K562 (cell line): ENCODE results near the gene SUPT16H. TPM values are rescaled to one million over a fixed set of nuclear protein-coding genes. Genes with fewer than 3 reads are reported as not detected.

Experiments
- ATAC-seq: fragments of 200-7000 bp; cut with Tn5 transposase; 3 replicates; pipeline ENCODE4 v1.9.1; 2020; ENCODE audit warnings: moderate library complexity
- BruUV-seq: library from RNA; stranded (reverse); fragments of 400-500 nt; replicated peaks from 2 replicates; lab custom pipeline; 2021; lab: Mats Ljungman, UMichigan
- CTCF ChIA-PET: fragments of 300-600 bp; formaldehyde crosslinking; extraction: SDS; loops from one replicate; lab custom pipeline; 2021; ENCODE audit warnings: low intra/inter-chr PET ratio; lab: Yijun Ruan, JAX
- POLR2A ChIA-PET: fragments of 300-600, 350-650 bp; sonication (Branson Sonifier 250); formaldehyde crosslinking; extraction: SDS; loops from one replicate; lab custom pipeline; 2021; ENCODE audit warnings: antibody characterized with exemption, inconsistent platforms; lab: Yijun Ruan, JAX
- DNase-seq, 4 experiments: peaks; one replicate each; pipeline versions ENCODE4 v3.0.0 to v3.0.0-alpha.2; 2011 to 2018; ENCODE audit warnings: low spot score in 3 of 4, mixed read lengths in 3 of 4; ENCODE audit errors: extremely low read depth in 1 of 4
- FAIRE-seq: peaks from 2 replicates; lab custom pipeline; 2011; peaks lifted over from hg19 to GRCh38; lab: Jason Lieb, UNC
- H2AFZ ChIP-seq: 2 replicates; pipeline ENCODE4 v1.6.0; 2011; ENCODE audit warnings: low read depth, low read length, control low read depth, inconsistent platforms
- H3K27ac ChIP-seq: fragments of 200-600 bp; 3 replicates; pipeline ENCODE4 v1.8.0; 2011; ENCODE audit warnings: low read depth, mild to moderate bottlenecking, control low read depth, inconsistent platforms, low read length, moderate library complexity, mixed read lengths; ENCODE audit errors: extremely low read depth
- H3K27me3 ChIP-seq, 2 experiments: fragments of 300-600 bp in 1 of 2; 2 replicates in 1 of 2; 3 replicates in 1 of 2; pipeline versions ENCODE4 v1.6.0 to v1.8.0; 2011; ENCODE audit warnings: inconsistent platforms in 2 of 2, low read length in 2 of 2, mild to moderate bottlenecking in 1 of 2, mixed read lengths in 1 of 2, moderate library complexity in 1 of 2; ENCODE audit not compliant: control insufficient read depth in 2 of 2, insufficient read depth in 2 of 2
- H3K36me3 ChIP-seq: fragments of 300-600 bp; 3 replicates; pipeline ENCODE4 v1.8.0; 2011; ENCODE audit warnings: mild to moderate bottlenecking, low read length, inconsistent platforms; ENCODE audit not compliant: control insufficient read depth, insufficient read depth
- H3K4me1 ChIP-seq, 2 experiments: fragments of 200-600 bp in 1 of 2; replicated peaks in 1 of 2; 2 replicates in 1 of 2; 3 replicates in 1 of 2; pipeline versions ENCODE4 v1.5.1 to v1.8.0; 2011; ENCODE audit warnings: inconsistent platforms in 2 of 2, low read length in 2 of 2, mild to moderate bottlenecking in 1 of 2, mixed read lengths in 1 of 2, moderate library complexity in 1 of 2; ENCODE audit not compliant: control insufficient read depth in 2 of 2, insufficient read depth in 2 of 2
- H3K4me2 ChIP-seq: 2 replicates; pipeline ENCODE4 v1.6.1; 2011; ENCODE audit warnings: low read length, control low read depth, inconsistent platforms, mixed read lengths; ENCODE audit not compliant: insufficient read depth
- H3K4me3 ChIP-seq: fragments of 200-600 bp; sonication (generic), shearing (Covaris generic); 2 replicates; pipeline ENCODE4 v1.5.1; 2016; ENCODE audit warnings: control low read depth, inconsistent platforms
- H3K79me2 ChIP-seq: fragments of 200-600 bp; 3 replicates; pipeline ENCODE4 v1.8.0; 2011; ENCODE audit warnings: low read length, inconsistent platforms; ENCODE audit not compliant: control insufficient read depth, insufficient read depth
- H3K9ac ChIP-seq, 2 experiments: 2 replicates each; pipeline versions ENCODE4 v1.6.0 to v1.6.1; 2011; ENCODE audit warnings: low read depth in 2 of 2, low read length in 2 of 2, control low read depth in 1 of 2, inconsistent platforms in 1 of 2, mild to moderate bottlenecking in 1 of 2, mixed read lengths in 1 of 2; ENCODE audit not compliant: insufficient read depth in 1 of 2
- H3K9me1 ChIP-seq: one replicate; pipeline ENCODE4 v1.6.0; 2011; ENCODE audit warnings: inconsistent platforms, mild to moderate bottlenecking, low read length, moderate library complexity; ENCODE audit not compliant: control insufficient read depth, insufficient read depth
- H3K9me3 ChIP-seq: replicated peaks from 2 replicates; pipeline ENCODE4 v1.5.1; 2011; ENCODE audit warnings: low read depth, low read length, inconsistent platforms; ENCODE audit not compliant: control insufficient read depth, insufficient read depth
- H4K20me1 ChIP-seq: replicated peaks from 2 replicates; pipeline ENCODE4 v1.6.1; 2011; ENCODE audit warnings: low read length, inconsistent platforms, mixed read lengths; ENCODE audit not compliant: control insufficient read depth, insufficient read depth
- ARNT ChIP-seq, 2 experiments: fragments of 450-650 bp; IDR thresholded peaks; 2 replicates each; pipeline ENCODE4 v1.6.1; 2016; ENCODE audit warnings: mild to moderate bottlenecking in 1 of 2
- GABPB1 ChIP-seq: sonication (generic); formaldehyde crosslinking; IDR thresholded peaks from 2 replicates; pipeline ENCODE4 v1.8.0; 2022; ENCODE audit warnings: mild to moderate bottlenecking, missing genetic modification reagents
- HNRNPL ChIP-seq: fragments of 200-400 bp; formaldehyde crosslinking; IDR thresholded peaks from 2 replicates; pipeline ENCODE4 v1.6.1; 2017; ENCODE audit warnings: low read depth, mild to moderate bottlenecking, low read length
- IRF2 ChIP-seq: sonication (generic); formaldehyde crosslinking; IDR thresholded peaks from 2 replicates; pipeline ENCODE4 v1.8.1; 2022; ENCODE audit warnings: mild to moderate bottlenecking, missing genetic modification reagents
- PTBP1 ChIP-seq: fragments of 200-400 bp; formaldehyde crosslinking; IDR thresholded peaks from 2 replicates; pipeline ENCODE4 v1.6.1; 2017; ENCODE audit warnings: low read depth, low read length
- RHOXF2B ChIP-seq: fragments of 250-450 bp; sonication (Bioruptor Pico); conservative IDR thresholded peaks from 2 replicates; pipeline ENCODE4 v1.5.1; 2021
- RNF2 ChIP-seq: sonication (generic); IDR thresholded peaks from 2 replicates; pipeline ENCODE4 v1.6.1; 2016
- ZC3H8 ChIP-seq: fragments of 450-650 bp; IDR thresholded peaks from 2 replicates; pipeline ENCODE4 v1.6.1; 2017
- WGBS: fragments of 100-300 bp; shearing (Covaris generic); methylation state at CpG from one replicate; pipeline ENCODE4 v1.1.6; 2016; ENCODE audit warnings: low coverage, mixed read lengths; ENCODE audit not compliant: insufficient coverage; ENCODE audit errors: missing lambda C conversion rate; 5-methylcytosine and 5-hydroxymethylcytosine counted together
- in situ Hi-C: fragments of 300-500 bp; cut with MboI; formaldehyde crosslinking; loops from 4 replicates; pipeline ENCODE4 v1.15.0; 2018; ENCODE audit warnings: inconsistent platforms, mixed read lengths
- intact Hi-C: fragments of 100-400 bp; cut with micrococcal nuclease; formaldehyde crosslinking; loops from 2 replicates; pipeline ENCODE4 v1.14.2; 2022
- polyA plus RNA-seq, 8 experiments: library from polyadenylated mRNA; depleted of rRNA in 4 of 8; stranded (reverse) in 5 of 8; unstranded in 3 of 8; fragments of >200 nt; fragmentation: Nextera tagmentation in 2 of 8; fragmentation: Illumina TruSeq in 1 of 8; extraction: Ambion mirVana in 2 of 8; extraction: Trizol in 1 of 8; gene quantifications; 2 replicates each; pipeline versions ENCODE4 v1.2.1 to v1.2.3, GENCODE V29; 2011 to 2014; ENCODE audit warnings: inconsistent platforms in 1 of 8, missing spikeins in 1 of 8
- total RNA-seq, 7 experiments: library from RNA; depleted of rRNA in 6 of 7; stranded (reverse); fragments of >200 nt in 6 of 7; fragmentation: Illumina TruSeq in 2 of 7; extraction: Trizol in 2 of 7; gene quantifications; 2 replicates each; pipeline versions ENCODE4 v1.2.1 to v1.2.3, GENCODE V29; 2011 to 2021; ENCODE audit warnings: low replicate concordance in 1 of 7
- TF ChIP-seq, protein P1 (sequence below): fragments of 250-450 bp; sonication (Bioruptor Pico); IDR thresholded peaks from 2 replicates; pipeline ENCODE4 v1.5.0; 2020; ENCODE audit warnings: mild to moderate bottlenecking, borderline replicate concordance
- TF ChIP-seq, protein P2 (sequence below): IDR thresholded peaks from 2 replicates; pipeline ENCODE4 v1.6.1; 2012; ENCODE audit warnings: low read depth, low read length, improper control_type of control experiment, borderline replicate concordance

The SUPT16H gene
- total and polyA plus RNA-seq, 9 of the 15 experiments (the other 6 are each of a cell fraction or from before 2014, with no cell fraction given) = 75.4 to 152 (median 105) TPM

DNA sequence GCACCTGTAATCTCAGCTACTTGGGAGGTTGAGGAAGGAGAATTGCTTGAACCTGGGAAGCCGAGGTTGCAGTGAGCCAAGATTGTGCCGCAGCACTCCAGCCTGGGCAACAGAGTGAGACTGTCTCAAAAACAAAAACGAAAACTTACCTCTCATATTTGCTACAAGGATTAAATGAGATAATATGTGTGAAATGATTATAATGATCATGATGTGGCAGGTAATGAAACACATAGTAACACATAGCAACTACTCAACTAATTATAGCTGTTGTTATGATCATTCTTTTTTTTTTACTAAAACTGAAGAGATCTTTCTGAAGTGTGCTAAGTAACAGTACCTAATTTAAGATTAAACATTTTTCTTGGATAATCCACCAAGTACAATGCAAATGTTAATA lies 73.9 kb downstream of the SUPT16H start:
- Histone ChIP-seq H3K4me3 (no peak overlapping the region), H3K9ac (no peak overlapping the region), H3K27me3 (no peaks in the 10 kb centered on the region), H3K4me1 (peaks cover 0 to 10% of the 10 kb centered on the region in 2 experiments; a peak in 3 of 5 replicates), H3K4me2 (no peak overlapping the region), H3K27ac (no peak overlapping the region), H3K9me1 (no peaks in the 10 kb centered on the region), H4K20me1 (no peaks in the 10 kb centered on the region), H3K36me3 (no peaks in the 10 kb centered on the region), H2AFZ (no peak overlapping the region), H3K79me2 (no peaks in the 10 kb centered on the region), H3K9me3 (no peaks in the 10 kb centered on the region)
- BruUV-seq = no TSS peak
- FAIRE-seq (no peak), DNase-seq (no peak), ATAC-seq (no peak)
- TF ChIP-seq GABPB1 (no peak), RNF2 (no peak), ZC3H8 (no peak), HNRNPL (no peak), IRF2 (CRISPR knock-in tag) (no peak), RHOXF2B (no peak), PTBP1 (no peak), ARNT (IDR thresholded peaks at IDR 0.05) (no peak)
- TF ChIP-seq, protein P1, sequence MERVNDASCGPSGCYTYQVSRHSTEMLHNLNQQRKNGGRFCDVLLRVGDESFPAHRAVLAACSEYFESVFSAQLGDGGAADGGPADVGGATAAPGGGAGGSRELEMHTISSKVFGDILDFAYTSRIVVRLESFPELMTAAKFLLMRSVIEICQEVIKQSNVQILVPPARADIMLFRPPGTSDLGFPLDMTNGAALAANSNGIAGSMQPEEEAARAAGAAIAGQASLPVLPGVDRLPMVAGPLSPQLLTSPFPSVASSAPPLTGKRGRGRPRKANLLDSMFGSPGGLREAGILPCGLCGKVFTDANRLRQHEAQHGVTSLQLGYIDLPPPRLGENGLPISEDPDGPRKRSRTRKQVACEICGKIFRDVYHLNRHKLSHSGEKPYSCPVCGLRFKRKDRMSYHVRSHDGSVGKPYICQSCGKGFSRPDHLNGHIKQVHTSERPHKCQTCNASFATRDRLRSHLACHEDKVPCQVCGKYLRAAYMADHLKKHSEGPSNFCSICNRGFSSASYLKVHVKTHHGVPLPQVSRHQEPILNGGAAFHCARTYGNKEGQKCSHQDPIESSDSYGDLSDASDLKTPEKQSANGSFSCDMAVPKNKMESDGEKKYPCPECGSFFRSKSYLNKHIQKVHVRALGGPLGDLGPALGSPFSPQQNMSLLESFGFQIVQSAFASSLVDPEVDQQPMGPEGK (CRISPR knock-in tag) = no peak
- TF ChIP-seq, protein P2, sequence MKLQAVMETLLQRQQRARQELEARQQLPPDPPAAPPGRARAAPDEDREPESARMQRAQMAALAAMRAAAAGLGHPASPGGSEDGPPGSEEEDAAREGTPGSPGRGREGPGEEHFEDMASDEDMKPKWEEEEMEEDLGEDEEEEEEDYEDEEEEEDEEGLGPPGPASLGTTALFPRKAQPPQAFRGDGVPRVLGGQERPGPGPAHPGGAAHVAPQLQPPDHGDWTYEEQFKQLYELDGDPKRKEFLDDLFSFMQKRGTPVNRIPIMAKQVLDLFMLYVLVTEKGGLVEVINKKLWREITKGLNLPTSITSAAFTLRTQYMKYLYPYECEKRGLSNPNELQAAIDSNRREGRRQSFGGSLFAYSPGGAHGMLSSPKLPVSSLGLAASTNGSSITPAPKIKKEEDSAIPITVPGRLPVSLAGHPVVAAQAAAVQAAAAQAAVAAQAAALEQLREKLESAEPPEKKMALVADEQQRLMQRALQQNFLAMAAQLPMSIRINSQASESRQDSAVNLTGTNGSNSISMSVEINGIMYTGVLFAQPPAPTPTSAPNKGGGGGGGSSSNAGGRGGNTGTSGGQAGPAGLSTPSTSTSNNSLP = no peak
- intact Hi-C loops = loop anchor here (5.0 kb wide), 1 partner anchor 43 kb away; the partner anchor contains the start of gene HNRNPC
- no CpG with 5 or more reads among the region's 3 CpGs for WGBS
- ChIA-PET POLR2A (interaction anchor here (0.7 to 2.1 kb wide), 2 partner anchors 10 to 45 kb away, joined by 4 to 10 read pairs; no protein-coding TSS in a partner anchor), CTCF (no interaction called here)
- in situ Hi-C loops = no loop called here
